HG02610 (cell line): ENCODE measurements around the gene AFAP1L1.
A peak's percentile ranks its signal among the peaks of the same experiment; 100 is the strongest.

Experiments
- ATAC-seq: cut with Tn5 transposase; IDR thresholded peaks from one replicate; pipeline ENCODE4 v1.9.1; 2021; ENCODE audit warnings: mild to moderate bottlenecking, moderate library complexity; ENCODE audit not compliant: unreplicated experiment

Gene AFAP1L1

GRCh38 chr5:149310947-149311658 lies 39.4 kb downstream of the AFAP1L1 start:
- ATAC-seq, result no peak

GRCh38 chr5:149313151-149313841 lies 41.6 kb downstream of the AFAP1L1 start:
- no peak for ATAC-seq

- no peak for ATAC-seq
Measured at GRCh38 chr5:149314571-149315111, 43.0 kb downstream of the AFAP1L1 start.

- ATAC-seq, result no peak
Measured at GRCh38 chr5:149315753-149316152, 44.1 kb downstream of the AFAP1L1 start.

GRCh38 chr5:149317281-149318048 lies 45.8 kb downstream of the AFAP1L1 start:
- ATAC-seq, result peak; percentile 71

GRCh38 chr5:149319174-149319573 lies 47.5 kb downstream of the AFAP1L1 start:
- no peak for ATAC-seq

- no peak for ATAC-seq
Measured at GRCh38 chr5:149320791-149321330, 49.2 kb downstream of the AFAP1L1 start.

- ATAC-seq, result no peak
Measured at GRCh38 chr5:149322518-149322917, 50.9 kb downstream of the AFAP1L1 start.

- no peak for ATAC-seq
Measured at GRCh38 chr5:149323210-149323609, 51.6 kb downstream of the AFAP1L1 start.

GRCh38 chr5:149323621-149324205 lies 52.1 kb downstream of the AFAP1L1 start:
- ATAC-seq, result no peak

GRCh38 chr5:149324641-149325040 lies 53.0 kb downstream of the AFAP1L1 start:
- no peak for ATAC-seq

- ATAC-seq, result no peak
Measured at GRCh38 chr5:149325166-149325735, 53.6 kb downstream of the AFAP1L1 start.

- no peak for ATAC-seq
Measured at GRCh38 chr5:149325894-149326293, 54.2 kb downstream of the AFAP1L1 start.

- ATAC-seq, result no peak
Measured at GRCh38 chr5:149326611-149327010, 55.0 kb downstream of the AFAP1L1 start.

GRCh38 chr5:149328177-149328576 lies 56.5 kb downstream of the AFAP1L1 start:
- no peak for ATAC-seq

- no peak for ATAC-seq
Measured at GRCh38 chr5:149333711-149334443, 62.2 kb downstream of the AFAP1L1 start.

GRCh38 chr5:149337736-149338135 lies 66.1 kb downstream of the AFAP1L1 start:
- ATAC-seq, result no peak

GRCh38 chr5:149338364-149338763 lies 66.7 kb downstream of the AFAP1L1 start:
- ATAC-seq, result no peak

GRCh38 chr5:149340920-149341319 lies 69.3 kb downstream of the AFAP1L1 start:
- no peak for ATAC-seq

- ATAC-seq, result no peak
Measured at GRCh38 chr5:149341876-149342275, 70.2 kb downstream of the AFAP1L1 start.
